Measurements from ENCODE around the gene USP3.

- TF ChIP-seq POLR2A (IDR thresholded peaks at IDR 0.05; ENCODE audit: insufficient read depth in 1 of 2, low read depth in 2 of 2, low read length in 2 of 2) (no peak), ZNF343 (CRISPR knock-in tag; IDR thresholded peaks at IDR 0.05) (no peak), FLYWCH1 (CRISPR knock-in tag; IDR thresholded peaks at IDR 0.05) (no peak)
These were observed 10.0 kb upstream of the USP3 start for GRCh38 chr15:63494408-63494807.

All from HepG2 (cell line).